K562 (cell line): ENCODE results near the gene UBA52. TPM values are rescaled to one million over a fixed set of nuclear protein-coding genes. Genes with fewer than 3 reads are reported as not detected.

Source experiments
- BMI1 ChIP-seq: fragments of 150-350 bp; IDR thresholded peaks from 2 replicates; pipeline ENCODE4 v1.6.1; 2014; ENCODE audit warnings: low read length
- ERF ChIP-seq: fragments of 450-650 bp; formaldehyde crosslinking; IDR thresholded peaks from 2 replicates; pipeline ENCODE4 v1.4.0; 2020; ENCODE audit warnings: mild to moderate bottlenecking, mixed read lengths
- GATA2 ChIP-seq: sonication (generic); formaldehyde crosslinking; IDR thresholded peaks from 2 replicates; pipeline ENCODE4 v1.4.0; 2020; ENCODE audit warnings: mild to moderate bottlenecking, missing genetic modification reagents
- KHSRP ChIP-seq: fragments of 450-650 bp; IDR thresholded peaks from 2 replicates; pipeline ENCODE4 v1.6.1; 2017
- MTA3 ChIP-seq: fragments of 450-650 bp; formaldehyde crosslinking; IDR thresholded peaks from 2 replicates; pipeline ENCODE4 v1.6.1; 2017; ENCODE audit warnings: mild to moderate bottlenecking, borderline replicate concordance
- PHF21A ChIP-seq: fragments of 450-650 bp; IDR thresholded peaks from 2 replicates; pipeline ENCODE4 v1.6.1; 2017; ENCODE audit warnings: low read depth, borderline replicate concordance
- TEAD4 ChIP-seq, 2 experiments: sonication (generic) in 1 of 2; formaldehyde crosslinking in 1 of 2; IDR thresholded peaks; 2 replicates each; pipeline versions ENCODE4 v1.6.1 to v1.8.0; 2012 to 2022; ENCODE audit warnings: borderline replicate concordance in 1 of 2, inconsistent platforms in 1 of 2, low read length in 1 of 2, mild to moderate bottlenecking in 1 of 2, missing genetic modification reagents in 1 of 2
- ZBED1 ChIP-seq: IDR thresholded peaks from 2 replicates; pipeline ENCODE4 v1.6.1; 2014
- ZNF407 ChIP-seq: fragments of 450-650 bp; IDR thresholded peaks from 2 replicates; pipeline ENCODE4 v1.6.1; 2016; ENCODE audit warnings: low read depth
- ZNF695 ChIP-seq: fragments of 450-650 bp; formaldehyde crosslinking; IDR thresholded peaks from 2 replicates; pipeline ENCODE4 v1.4.0; 2020; ENCODE audit warnings: mild to moderate bottlenecking, moderate library complexity
- polyA plus RNA-seq, 8 experiments: library from polyadenylated mRNA; depleted of rRNA in 4 of 8; stranded (reverse) in 5 of 8; unstranded in 3 of 8; fragments of >200 nt; fragmentation: Nextera tagmentation in 2 of 8; fragmentation: Illumina TruSeq in 1 of 8; extraction: Ambion mirVana in 2 of 8; extraction: Trizol in 1 of 8; gene quantifications; 2 replicates each; pipeline versions ENCODE4 v1.2.1 to v1.2.3, GENCODE V29; 2011 to 2014; ENCODE audit warnings: inconsistent platforms in 1 of 8, missing spikeins in 1 of 8
- total RNA-seq, 7 experiments: library from RNA; depleted of rRNA in 6 of 7; stranded (reverse); fragments of >200 nt in 6 of 7; fragmentation: Illumina TruSeq in 2 of 7; extraction: Trizol in 2 of 7; gene quantifications; 2 replicates each; pipeline versions ENCODE4 v1.2.1 to v1.2.3, GENCODE V29; 2011 to 2021; ENCODE audit warnings: low replicate concordance in 1 of 7
- TF ChIP-seq, protein P1 (sequence below), 2 experiments: fragments of 450-650 bp; formaldehyde crosslinking in 1 of 2; IDR thresholded peaks; 2 replicates each; pipeline versions ENCODE4 v1.4.0 to v1.6.1; 2014 to 2020; ENCODE audit warnings: mild to moderate bottlenecking in 2 of 2, borderline replicate concordance in 1 of 2, low read depth in 1 of 2

The UBA52 gene
- total and polyA plus RNA-seq, 9 of the 15 experiments (the other 6 are each of a cell fraction or from before 2014, with no cell fraction given): 1,110 to 2,751 (median 1,733) TPM

DNA sequence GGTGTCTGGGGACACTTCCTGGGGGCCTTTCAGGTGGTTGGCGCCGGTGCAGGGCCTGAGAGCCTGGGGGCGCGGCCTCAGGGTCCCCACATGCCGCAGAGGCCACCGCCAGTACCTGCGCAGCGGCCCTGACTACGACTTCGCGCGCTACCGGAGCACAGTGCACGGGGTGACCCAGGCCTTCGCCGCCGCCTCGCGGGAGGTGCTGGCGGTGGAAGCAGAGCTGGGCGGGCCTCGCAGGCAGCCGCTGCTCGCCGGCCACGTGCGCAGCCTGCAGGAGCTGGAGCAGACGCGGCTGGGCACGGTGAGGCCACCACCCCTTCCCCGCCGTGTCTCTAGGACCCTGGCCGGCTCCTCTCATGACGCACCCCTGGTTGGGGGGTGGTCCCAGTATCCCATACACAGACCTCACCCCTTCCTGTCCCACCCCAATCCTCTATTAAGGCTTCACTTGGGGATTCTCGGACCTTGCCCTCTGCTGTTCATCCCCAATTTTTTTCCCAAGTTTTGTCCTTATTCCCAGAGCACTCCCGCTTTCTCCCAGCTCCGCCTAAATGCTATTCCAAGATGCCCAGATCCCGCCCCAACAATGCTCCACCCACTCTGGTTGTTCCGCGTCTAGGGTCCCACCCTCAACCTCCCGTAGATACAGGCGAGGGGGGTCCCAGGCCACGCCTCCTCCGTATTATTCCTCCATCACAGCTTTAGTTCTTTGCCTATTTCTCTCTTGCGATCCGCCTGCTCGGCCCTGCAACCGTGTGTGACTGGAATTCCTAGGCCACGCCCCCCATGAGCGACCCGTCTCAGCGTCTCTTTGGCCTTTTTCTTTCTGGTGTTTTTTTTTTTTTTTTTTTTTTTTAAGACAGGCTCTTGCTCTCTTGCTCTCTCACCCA, 18.0 kb downstream of the UBA52 start (continued):
- no peak for TF ChIP-seq ZBED1
- TF ChIP-seq KHSRP: no peak
- TF ChIP-seq ZNF695 (CRISPR knock-in tag): no peak
- TF ChIP-seq GATA2 (CRISPR knock-in tag): no peak
- TF ChIP-seq PHF21A: no peak
- TF ChIP-seq, protein P1, sequence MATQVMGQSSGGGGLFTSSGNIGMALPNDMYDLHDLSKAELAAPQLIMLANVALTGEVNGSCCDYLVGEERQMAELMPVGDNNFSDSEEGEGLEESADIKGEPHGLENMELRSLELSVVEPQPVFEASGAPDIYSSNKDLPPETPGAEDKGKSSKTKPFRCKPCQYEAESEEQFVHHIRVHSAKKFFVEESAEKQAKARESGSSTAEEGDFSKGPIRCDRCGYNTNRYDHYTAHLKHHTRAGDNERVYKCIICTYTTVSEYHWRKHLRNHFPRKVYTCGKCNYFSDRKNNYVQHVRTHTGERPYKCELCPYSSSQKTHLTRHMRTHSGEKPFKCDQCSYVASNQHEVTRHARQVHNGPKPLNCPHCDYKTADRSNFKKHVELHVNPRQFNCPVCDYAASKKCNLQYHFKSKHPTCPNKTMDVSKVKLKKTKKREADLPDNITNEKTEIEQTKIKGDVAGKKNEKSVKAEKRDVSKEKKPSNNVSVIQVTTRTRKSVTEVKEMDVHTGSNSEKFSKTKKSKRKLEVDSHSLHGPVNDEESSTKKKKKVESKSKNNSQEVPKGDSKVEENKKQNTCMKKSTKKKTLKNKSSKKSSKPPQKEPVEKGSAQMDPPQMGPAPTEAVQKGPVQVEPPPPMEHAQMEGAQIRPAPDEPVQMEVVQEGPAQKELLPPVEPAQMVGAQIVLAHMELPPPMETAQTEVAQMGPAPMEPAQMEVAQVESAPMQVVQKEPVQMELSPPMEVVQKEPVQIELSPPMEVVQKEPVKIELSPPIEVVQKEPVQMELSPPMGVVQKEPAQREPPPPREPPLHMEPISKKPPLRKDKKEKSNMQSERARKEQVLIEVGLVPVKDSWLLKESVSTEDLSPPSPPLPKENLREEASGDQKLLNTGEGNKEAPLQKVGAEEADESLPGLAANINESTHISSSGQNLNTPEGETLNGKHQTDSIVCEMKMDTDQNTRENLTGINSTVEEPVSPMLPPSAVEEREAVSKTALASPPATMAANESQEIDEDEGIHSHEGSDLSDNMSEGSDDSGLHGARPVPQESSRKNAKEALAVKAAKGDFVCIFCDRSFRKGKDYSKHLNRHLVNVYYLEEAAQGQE (IDR thresholded peaks at IDR 0.05; ENCODE audit: borderline replicate concordance): peak; percentile 53
- TF ChIP-seq, protein P1 (CRISPR knock-in tag; IDR thresholded peaks at IDR 0.05; ENCODE audit: low read depth): no peak
- 0 out of 2 replicates have a peak, but pooled peaks have one; percentile 19 for TF ChIP-seq TEAD4 (IDR thresholded peaks at IDR 0.05; ENCODE audit: low read length)
- peak; percentile 86; the same call in 1 of the 2 replicates for TF ChIP-seq TEAD4 (CRISPR knock-in tag; IDR thresholded peaks at IDR 0.05; ENCODE audit: borderline replicate concordance)
- no peak for TF ChIP-seq ZNF407
- TF ChIP-seq MTA3: no peak
- TF ChIP-seq ERF (CRISPR knock-in tag): no peak
- TF ChIP-seq BMI1: no peak
